CD4-positive, alpha-beta T cell treated with Interleukin-17A for 4 hours (primary cell): ENCODE results near the gene MIOX.
A peak's percentile ranks its signal among the peaks of the same experiment; 100 is the strongest.
"Not testable (repeated sequence)": the region's sequence is repeated elsewhere in the genome, so short reads cannot be mapped to it uniquely, and the experiment has no call there.

ENCODE experiments used
- DNase-seq: peaks from one replicate; pipeline ENCODE4 v3.0.0-alpha.2; 2020; ENCODE audit warnings: mixed read lengths

The MIOX gene

DNA sequence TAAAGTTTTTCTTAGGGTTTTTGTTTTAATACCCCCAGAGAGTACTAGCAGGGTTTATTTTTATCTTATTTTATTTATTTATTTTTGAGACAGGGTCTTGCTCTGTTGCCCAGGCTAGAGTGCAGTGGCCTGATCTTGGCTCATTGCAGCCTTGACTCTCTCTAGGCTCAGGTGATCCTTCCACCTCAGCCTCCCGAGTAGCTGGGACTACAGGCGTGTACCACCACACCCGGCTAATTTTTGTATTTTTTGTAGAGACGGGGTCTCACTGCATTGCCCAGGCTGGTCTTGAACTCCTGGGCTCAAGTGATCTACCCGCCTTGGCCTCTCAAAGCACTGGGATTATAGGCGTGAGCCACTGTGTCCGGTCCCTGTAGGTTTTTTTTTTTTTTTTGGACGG is 33.5 kb downstream of the MIOX start:
- DNase-seq, result not testable (repeated sequence)

GRCh38 chr22:50520826-50521453 is 34.3 kb downstream of the MIOX start:
- no peak for DNase-seq

DNA sequence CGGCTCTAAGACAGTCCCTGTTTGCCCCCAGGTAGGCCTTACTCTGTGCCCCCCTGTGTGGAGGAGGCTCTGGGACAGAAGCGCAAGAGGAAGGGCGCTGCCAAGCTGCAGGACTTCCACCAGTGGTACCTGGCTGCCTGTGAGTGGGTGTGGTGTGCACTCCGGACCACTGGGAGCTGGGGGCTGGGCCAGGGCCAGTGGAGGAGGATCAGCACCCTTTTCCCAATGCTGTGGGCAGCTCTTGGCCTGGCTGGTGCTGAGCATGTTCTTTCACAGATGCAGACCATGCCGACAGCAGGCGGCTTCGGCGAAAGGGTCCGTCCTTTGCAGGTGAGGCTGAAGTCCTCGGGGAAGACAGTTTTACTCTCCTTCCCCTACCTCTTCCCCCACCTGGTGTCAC is 35.1 kb downstream of the MIOX start:
- DNase-seq, result no peak

DNA sequence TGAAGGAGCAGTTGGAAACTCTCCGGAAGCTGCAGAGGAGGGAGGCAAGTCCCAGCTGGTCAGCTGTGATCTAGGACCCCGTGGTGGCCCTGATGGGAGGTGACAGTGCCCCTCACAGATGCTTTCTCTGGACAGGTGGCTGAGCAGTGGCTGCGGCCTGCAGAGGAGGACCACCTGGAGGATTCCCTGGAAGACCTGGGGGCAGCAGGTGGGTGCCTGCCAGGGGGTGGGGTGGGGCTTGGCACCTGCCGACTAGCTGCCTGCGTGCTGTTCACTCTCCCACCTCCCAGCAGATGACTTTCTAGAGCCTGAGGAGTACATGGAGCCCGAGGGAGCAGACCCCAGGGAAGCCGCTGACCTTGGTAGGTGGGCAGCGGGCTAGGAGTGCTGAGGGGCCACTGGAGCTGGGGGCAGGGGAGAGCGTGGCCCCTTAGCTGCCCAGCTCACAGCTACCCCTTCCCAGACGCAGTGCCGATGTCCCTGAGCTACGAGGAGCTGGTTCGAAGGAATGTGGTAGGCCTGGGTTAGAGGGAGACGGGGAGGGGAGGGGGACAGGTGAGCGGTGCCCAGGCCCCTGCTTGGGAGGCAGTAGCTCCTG is 35.6 kb downstream of the MIOX start:
- DNase-seq, result no peak

DNA sequence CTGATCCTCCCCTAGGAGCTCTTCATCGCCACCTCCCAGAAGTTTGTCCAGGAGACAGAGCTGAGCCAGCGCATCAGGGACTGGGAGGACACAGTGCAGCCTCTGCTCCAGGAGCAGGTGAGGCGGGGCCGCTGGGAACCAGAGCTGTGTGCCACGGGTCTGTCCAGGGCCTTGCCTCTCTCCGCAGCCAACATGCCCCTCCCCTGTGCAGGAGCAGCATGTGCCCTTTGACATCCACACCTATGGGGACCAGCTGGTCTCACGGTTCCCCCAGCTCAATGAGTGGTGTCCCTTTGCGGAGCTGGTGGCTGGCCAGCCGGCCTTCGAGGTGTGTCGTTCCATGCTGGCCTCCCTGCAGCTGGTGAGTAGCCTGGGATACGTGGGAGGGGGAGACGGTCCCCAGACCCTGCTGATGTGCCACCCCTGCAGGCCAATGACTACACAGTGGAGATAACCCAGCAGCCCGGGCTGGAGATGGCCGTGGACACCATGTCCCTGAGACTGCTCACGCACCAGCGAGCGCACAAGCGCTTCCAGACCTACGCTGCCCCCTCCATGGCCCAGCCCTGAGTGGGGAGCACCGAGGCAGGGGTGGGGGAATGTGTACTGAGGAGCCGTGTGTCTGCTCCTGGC is 36.3 kb downstream of the MIOX start:
- DNase-seq, result no peak

DNA sequence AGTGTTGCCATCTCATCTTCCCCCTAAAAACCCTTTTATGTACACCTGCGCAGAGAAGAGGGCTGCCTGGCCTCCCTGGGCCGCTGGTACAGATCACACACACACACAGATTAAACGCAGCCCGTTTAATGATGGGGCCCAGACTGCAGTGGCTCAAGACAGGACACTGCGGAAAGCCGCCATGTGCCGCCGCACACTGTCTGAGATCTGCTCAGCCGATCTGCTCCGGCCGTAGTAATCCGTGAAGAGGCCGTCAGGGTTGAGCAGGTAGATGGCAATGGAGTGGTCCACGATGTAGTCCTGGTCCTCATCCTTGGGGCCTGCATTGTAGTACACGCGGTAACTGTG is 36.8 kb downstream of the MIOX start:
- DNase-seq, result no peak

DNA sequence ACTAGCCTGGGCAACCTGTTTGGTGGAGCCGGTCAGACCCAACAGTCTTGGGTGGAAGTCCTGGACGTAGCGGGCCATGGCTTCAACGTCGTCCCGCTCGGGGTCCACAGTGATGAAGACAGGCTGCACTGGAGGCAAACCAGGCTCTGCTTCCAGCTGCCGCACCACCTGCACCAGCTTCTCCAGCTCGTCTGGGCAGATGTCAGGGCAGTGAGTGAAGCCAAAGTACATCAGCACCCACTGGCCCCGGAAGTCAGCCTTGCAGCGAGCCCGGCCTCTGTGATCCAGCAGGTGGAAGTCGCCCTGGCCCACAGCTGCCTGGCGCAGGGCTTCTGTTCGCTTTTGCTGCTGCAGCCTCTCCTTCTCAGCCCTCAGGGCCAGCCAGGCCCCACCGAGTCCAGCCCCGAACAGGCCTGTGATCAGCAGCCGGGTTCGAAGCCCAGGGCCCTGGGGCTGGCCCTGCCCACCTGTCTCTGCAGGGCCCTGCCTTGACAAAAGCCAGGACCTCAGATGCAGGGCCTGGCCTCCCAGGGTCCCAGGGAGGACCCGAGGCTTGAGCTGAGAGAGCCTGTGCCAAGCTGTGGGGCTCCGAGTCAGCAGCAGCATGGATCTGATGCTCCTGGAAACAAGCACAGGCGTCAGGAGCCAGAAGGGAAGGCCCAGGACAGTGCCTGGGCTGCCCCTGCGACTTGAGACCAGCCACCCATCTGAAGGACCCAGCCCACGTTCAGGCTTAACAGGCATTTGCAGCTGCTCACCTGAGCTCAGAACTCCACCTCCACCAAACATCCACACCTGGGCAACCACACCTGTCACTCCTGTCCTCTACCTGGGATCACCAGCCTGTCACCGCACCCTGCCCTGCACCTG is 37.4 kb downstream of the MIOX start:
- DNase-seq, result no peak

GRCh38 chr22:50524676-50525103 is 38.0 kb downstream of the MIOX start:
- DNase-seq, result no peak

- DNase-seq, result peak; percentile 98
Measured at GRCh38 chr22:50525104-50525857, 38.6 kb downstream of the MIOX start, which contains the start of gene SCO2. Gene SCO2, minus strand, starts transcription at chr22:50525598. Its CDS starts 1,187 bp downstream, at chr22:50524411.

- no peak for DNase-seq
Measured at GRCh38 chr22:50525858-50526107, 39.1 kb downstream of the MIOX start.

DNA sequence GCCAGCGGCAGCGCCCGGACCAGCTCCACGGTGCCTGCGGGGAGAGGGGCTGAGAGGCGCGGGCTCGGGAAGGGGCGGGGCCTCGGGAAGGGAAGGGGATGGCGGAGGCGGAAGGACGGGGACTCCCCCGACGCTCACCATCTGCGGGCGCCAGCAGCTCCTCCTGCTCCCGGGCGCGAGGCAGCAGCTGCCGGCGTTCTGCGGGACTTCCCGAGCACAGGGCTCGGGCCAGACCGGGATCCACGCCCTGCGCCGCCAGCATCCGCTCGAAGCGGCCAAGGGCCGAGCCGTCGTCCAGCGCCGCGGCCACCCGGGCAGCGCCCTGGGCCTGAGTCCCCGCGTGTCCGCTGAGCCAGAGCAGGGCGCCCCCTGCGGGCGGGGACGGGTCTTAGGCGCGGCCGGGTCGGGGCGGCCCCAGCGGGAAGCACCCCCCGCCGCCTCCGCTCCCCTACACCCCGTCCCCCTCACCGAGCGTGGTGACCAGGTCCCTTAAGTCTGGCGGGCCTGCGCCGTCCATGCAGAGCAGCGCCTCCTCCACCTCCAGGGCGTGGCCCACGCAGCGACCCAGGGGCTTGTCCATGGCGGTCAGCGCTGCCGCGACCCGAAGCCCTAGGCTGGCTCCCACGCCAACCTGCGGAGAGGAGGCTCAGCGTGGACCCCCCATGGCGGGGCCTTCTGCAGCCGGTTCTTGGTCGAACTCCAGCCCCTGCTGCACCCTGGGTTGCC is 39.6 kb downstream of the MIOX start:
- DNase-seq, result peak; percentile 90

DNA sequence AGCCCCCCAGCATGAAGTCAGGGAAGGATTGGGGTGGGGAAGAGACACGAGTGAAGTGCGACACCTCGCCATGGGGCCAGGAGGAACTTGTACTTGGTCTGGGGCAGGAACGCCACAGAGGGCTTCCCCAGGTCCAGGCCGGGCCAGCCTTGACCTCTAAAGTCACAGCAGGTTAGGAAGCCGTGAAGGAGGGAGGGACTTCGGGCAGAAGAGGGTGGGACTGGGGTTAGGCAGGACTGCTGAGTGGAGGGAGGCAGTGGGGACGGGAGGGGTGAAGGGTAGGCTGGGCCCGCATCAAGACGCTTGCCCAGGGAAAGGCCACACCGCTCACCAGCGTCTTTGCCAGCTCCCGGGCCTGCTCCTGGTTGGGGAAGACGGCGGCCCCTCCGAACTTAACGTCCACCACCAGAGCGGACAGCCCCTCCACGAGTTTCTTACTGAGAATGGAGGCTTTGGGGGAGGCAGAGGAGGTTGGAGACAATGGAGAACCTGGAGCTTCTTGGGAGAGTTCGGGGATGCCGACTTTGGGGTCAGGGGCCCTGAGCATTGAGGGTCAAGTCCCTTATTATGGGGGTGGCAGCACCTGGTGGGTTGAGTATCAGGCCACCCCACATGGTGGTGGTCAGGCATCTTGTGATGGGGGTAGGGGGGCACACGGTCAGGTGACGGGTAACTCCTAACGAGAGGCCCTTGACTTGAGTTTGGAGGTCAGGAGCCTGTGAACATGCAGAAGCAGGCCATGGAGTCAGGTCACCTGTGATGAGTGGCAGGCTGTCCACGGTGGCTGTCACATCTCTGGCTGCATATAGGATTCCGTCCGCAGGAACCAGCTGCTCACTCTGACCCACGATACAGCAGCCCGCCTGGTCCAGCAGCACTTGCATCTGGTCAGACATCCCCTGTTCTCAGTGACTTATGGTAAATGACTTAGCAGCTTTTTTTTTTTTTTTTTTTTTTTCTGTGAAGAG is 40.5 kb downstream of the MIOX start:
- peak; percentile 45 for DNase-seq

- no peak for DNase-seq
Measured at GRCh38 chr22:50527921-50528681, 41.4 kb downstream of the MIOX start.

DNA sequence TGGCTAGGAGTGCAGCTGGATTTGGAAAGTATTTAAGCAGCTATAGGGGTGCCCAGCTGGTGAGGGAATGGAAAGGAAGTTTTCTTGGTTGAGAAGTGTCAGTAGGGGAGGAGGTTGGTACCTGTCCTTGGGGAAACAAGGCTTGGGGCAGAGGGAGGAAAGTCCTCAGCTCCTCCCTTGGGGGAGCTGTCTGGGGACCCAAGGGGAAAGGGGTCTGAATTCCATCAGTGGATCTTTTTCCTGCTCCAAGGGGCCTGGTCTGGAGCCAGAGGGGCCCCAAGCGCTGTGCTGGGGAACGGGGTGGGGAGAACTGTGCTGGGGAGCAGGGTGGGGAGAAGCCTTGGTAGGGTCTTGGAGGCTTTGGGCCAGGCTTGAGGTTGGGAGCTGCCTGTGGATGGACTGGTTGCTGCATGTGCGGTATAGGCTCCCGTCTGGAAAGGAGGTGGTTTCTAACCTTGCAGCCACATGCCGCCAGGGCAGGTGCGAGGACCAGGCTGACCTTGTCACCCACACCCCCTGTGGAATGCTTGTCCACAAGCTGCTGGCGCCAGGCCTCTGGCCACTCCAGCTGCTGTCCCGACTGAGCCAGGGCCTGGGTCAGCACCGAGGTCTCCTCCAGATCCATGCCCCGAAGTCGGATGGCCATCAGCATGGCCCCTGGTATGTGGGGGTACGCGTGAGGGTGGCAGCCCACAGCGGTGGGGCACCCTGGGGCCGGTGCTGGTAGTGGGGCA is 42.2 kb downstream of the MIOX start:
- no peak for DNase-seq

- DNase-seq, result no peak
Measured at GRCh38 chr22:50529416-50529896, 42.8 kb downstream of the MIOX start.

- DNase-seq, result peak; percentile 75
Measured at GRCh38 chr22:50529897-50530579, 43.4 kb downstream of the MIOX start, which contains the start of gene TYMP. Gene TYMP, minus strand, starts transcription at chr22:50530012. Its CDS starts 303 bp downstream, at chr22:50529709.

DNA sequence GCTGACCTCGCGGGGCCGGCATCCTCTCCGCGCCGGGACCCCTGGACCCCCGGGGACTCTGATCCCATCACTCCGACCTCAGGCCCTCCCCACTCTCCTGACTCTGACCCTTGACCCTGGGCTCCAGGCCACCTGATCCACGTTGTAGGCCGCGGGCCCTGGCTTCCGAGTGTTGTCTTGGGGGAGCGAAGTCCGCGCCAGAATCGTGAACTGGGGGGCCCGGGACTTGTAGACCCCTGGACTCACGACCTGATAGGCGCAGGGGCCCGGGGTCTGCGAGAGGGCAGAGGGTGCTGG is 43.9 kb downstream of the MIOX start:
- no peak for DNase-seq

- DNase-seq, result peak; percentile 79
Measured at GRCh38 chr22:50530877-50531545, 44.4 kb downstream of the MIOX start.
